HEK293 (cell line): ENCODE results near the gene TNFAIP1.

Experiments used
- PATZ1 ChIP-seq: fragments of 450-650 bp; formaldehyde crosslinking; IDR thresholded peaks from 2 replicates; pipeline ENCODE4 v1.5.1; 2016; ENCODE audit warnings: missing biosample characterization, missing genetic modification characterization
- YY1 ChIP-seq: fragments of 450-650 bp; formaldehyde crosslinking; IDR thresholded peaks from 2 replicates; pipeline ENCODE4 v1.5.1; 2018; ENCODE audit warnings: missing biosample characterization, missing genetic modification characterization
- ZBTB11 ChIP-seq: fragments of 450-650 bp; formaldehyde crosslinking; conservative IDR thresholded peaks from 2 replicates; pipeline ENCODE4 v1.5.1; 2016; ENCODE audit warnings: low read depth, missing biosample characterization, missing genetic modification characterization
- ZBTB26 ChIP-seq: fragments of 450-650 bp; formaldehyde crosslinking; optimal IDR thresholded peaks from 2 replicates; pipeline ENCODE3; 2016; ENCODE audit warnings: missing biosample characterization, mild to moderate bottlenecking, missing genetic modification characterization
- ZNF114 ChIP-seq: fragments of 450-650 bp; formaldehyde crosslinking; IDR thresholded peaks from 2 replicates; pipeline ENCODE4 v1.5.0; 2017; ENCODE audit warnings: missing biosample characterization, missing genetic modification characterization
- ZNF138 ChIP-seq: fragments of 450-650 bp; formaldehyde crosslinking; IDR thresholded peaks from 2 replicates; pipeline ENCODE4 v1.5.1; 2016; ENCODE audit warnings: missing biosample characterization, missing genetic modification characterization, borderline replicate concordance
- ZNF175 ChIP-seq: fragments of 450-650 bp; formaldehyde crosslinking; IDR thresholded peaks from 2 replicates; pipeline ENCODE4 v1.5.1; 2016; ENCODE audit warnings: missing biosample characterization, missing genetic modification characterization
- ZNF274 ChIP-seq, 2 experiments: fragments of 200-500 bp in 1 of 2; fragments of 450-650 bp in 1 of 2; sonication (Bioruptor generic) in 1 of 2; formaldehyde crosslinking in 1 of 2; IDR thresholded peaks; 2 replicates each; pipeline versions ENCODE4 v1.5.1 to v1.6.1; 2014 to 2016; ENCODE audit warnings: borderline replicate concordance in 1 of 2, inconsistent platforms in 1 of 2, low read length in 1 of 2, missing biosample characterization in 1 of 2, missing genetic modification characterization in 1 of 2

GRCh38 chr17:28334666-28335200 lies 828 bp upstream of the TNFAIP1 start:
- TF ChIP-seq YY1 (tag by site-specific recombination) (no peak), ZBTB26 (no peak), ZNF175 (tag by site-specific recombination) (no peak), ZBTB11 (no peak), ZNF138 (tag by site-specific recombination) (no peak), ZNF274 (IDR thresholded peaks at IDR 0.05; ENCODE audit: low read length) (no peak), ZNF274 (tag by site-specific recombination; IDR thresholded peaks at IDR 0.05; ENCODE audit: borderline replicate concordance) (no peak), ZNF114 (tag by site-specific recombination) (no peak), PATZ1 (tag by site-specific recombination) (no peak)
